H1 (cell line): Measurements from ENCODE around the gene NHSL2. TPM values are rescaled to one million over a fixed set of nuclear protein-coding genes. Genes with fewer than 3 reads are reported as not detected.

ENCODE experiments used
- ASH2L ChIP-seq: fragments of 200-600, 300-600 bp; sonication (generic); IDR thresholded peaks from one replicate; pipeline ENCODE4 v1.7.1; 2017; ENCODE audit warnings: low read length
- CEBPB ChIP-seq: IDR thresholded peaks from 2 replicates; pipeline ENCODE4 v1.6.1; 2012; ENCODE audit warnings: low read depth, low read length
- TAF7 ChIP-seq: optimal IDR thresholded peaks from 2 replicates; pipeline ENCODE3; 2011; ENCODE audit warnings: low read depth, mild to moderate bottlenecking, inconsistent platforms, low read length, moderate library complexity, borderline replicate concordance
- polyA plus RNA-seq, 7 experiments: library from polyadenylated mRNA; depleted of rRNA in 3 of 7; stranded (reverse) in 5 of 7; unstranded in 2 of 7; fragments of >200 nt in 5 of 7; fragments of 200-250 nt in 2 of 7; gene quantifications; 1 replicate in 5 of 7; 2 replicates in 1 of 7; 4 replicates in 1 of 7; pipeline versions ENCODE4 v1.2.1 to v1.2.3, GENCODE V29; 2011 to 2013; ENCODE audit warnings: missing spikeins in 2 of 7, mixed read lengths in 2 of 7
- total RNA-seq: library from RNA; stranded (reverse); fragmentation: NEBNext Ultra II Directional; extraction: Animal tissue kit (Norgen Biotek cat#: 25700); gene quantifications from 2 replicates; pipeline ENCODE4 v1.2.1, GENCODE V29; 2021

NHSL2 gene
- total and polyA plus RNA-seq, 2 of the 8 experiments (the other 6 are each of a cell fraction or from before 2014, with no cell fraction given): 3.7 to 7.2 TPM

DNA sequence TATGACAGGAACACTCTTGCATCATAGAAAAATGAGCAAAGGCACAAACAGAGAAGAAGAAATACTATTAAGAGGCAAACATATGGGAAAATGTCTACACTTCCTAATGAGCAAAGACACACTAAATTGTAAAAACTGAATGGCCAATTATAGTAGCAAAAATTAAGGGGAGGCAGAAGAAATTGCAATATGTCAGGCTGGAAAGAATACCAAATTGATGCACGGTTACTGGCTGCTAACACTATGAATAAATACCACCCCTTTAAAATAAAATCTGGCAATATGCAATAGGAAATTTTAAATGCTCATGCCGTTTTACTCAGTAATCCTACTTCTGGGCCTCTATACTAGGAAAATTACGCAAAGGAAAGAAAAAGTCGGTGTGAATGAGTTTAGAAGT, 254.9 kb downstream of the NHSL2 start (continued):
- no peak for TF ChIP-seq ASH2L
- TF ChIP-seq TAF7: no peak
- no peak for TF ChIP-seq CEBPB
- TF ChIP-seq, all 59 proteins: peak for 0
